HCT116 (cell line): Measurements from ENCODE around the gene INTS6. TPM values are rescaled to one million over a fixed set of nuclear protein-coding genes. Genes with fewer than 3 reads are reported as not detected.

Experiments used
- ATAC-seq: fragments of 200-7000 bp; cut with Tn5 transposase; 2 replicates; pipeline ENCODE4 v1.9.1; 2020; ENCODE audit warnings: mild to moderate bottlenecking, moderate library complexity
- BruUV-seq: library from RNA; stranded (reverse); fragments of 400-500 nt; replicated peaks from 2 replicates; lab custom pipeline; 2021; lab: Mats Ljungman, UMichigan
- CTCF ChIA-PET: fragments of 300-600 bp; sonication (Branson Sonifier 250); formaldehyde crosslinking; loops from one replicate; lab custom pipeline; 2021; ENCODE audit warnings: antibody characterized with exemption; lab: Charles Lee
- POLR2A ChIA-PET: fragments of 300-600, 350-600 bp; sonication (Branson Sonifier 250); formaldehyde crosslinking; loops from one replicate; lab custom pipeline; 2021; ENCODE audit warnings: antibody characterized with exemption; lab: Charles Lee
- RAD21 ChIA-PET, 2 experiments: fragments of 300-600 bp; sonication (Branson Sonifier 250); formaldehyde crosslinking; loops; one replicate each; lab custom pipeline; 2023; ENCODE audit warnings: low total read pairs in 2 of 2; ENCODE audit not compliant: uncharacterized antibody in 2 of 2, unreplicated experiment in 2 of 2, low non-redundant PET in 1 of 2; lab: Charles Lee
- DNase-seq: peaks from one replicate; pipeline ENCODE4 v3.0.0-alpha.2; 2010; ENCODE audit warnings: low read depth, low spot score
- H2AFZ ChIP-seq: fragments of 200-600 bp; shearing (Covaris generic), sonication (generic); 2 replicates; pipeline ENCODE4 v1.6.1; 2017; ENCODE audit warnings: low read depth, mixed run types, mixed read lengths, antibody characterized with exemption, low read length; ENCODE audit not compliant: poor library complexity, severe bottlenecking
- H3K27ac ChIP-seq: 2 replicates; pipeline ENCODE4 v1.5.1; 2012; ENCODE audit warnings: low read depth, low read length
- H3K27me3 ChIP-seq: fragments of 200-600 bp; sonication (generic); 2 replicates; pipeline ENCODE4 v1.6.1; 2016; ENCODE audit warnings: mixed run types, low read length, mixed read lengths; ENCODE audit not compliant: insufficient read depth
- H3K36me3 ChIP-seq, 2 experiments: fragments of 200-500 bp in 1 of 2; fragments of 200-600 bp in 1 of 2; sonication (Bioruptor generic) in 1 of 2; sonication (generic) in 1 of 2; 2 replicates each; pipeline versions ENCODE4 v1.5.1 to v1.6.1; 2014 to 2016; ENCODE audit warnings: low read length in 2 of 2, inconsistent platforms in 1 of 2, mixed read lengths in 1 of 2, mixed run types in 1 of 2; ENCODE audit not compliant: insufficient read depth in 2 of 2, control insufficient read depth in 1 of 2
- H3K4me1 ChIP-seq, 2 experiments: fragments of 200-600 bp in 1 of 2; sonication (generic) in 1 of 2; 2 replicates each; pipeline versions ENCODE4 v1.5.1 to v1.6.1; 2012 to 2017; ENCODE audit warnings: low read length in 2 of 2, inconsistent platforms in 1 of 2, mild to moderate bottlenecking in 1 of 2, mixed read lengths in 1 of 2, mixed run types in 1 of 2, moderate library complexity in 1 of 2; ENCODE audit not compliant: insufficient read depth in 2 of 2, control insufficient read depth in 1 of 2
- H3K4me2 ChIP-seq: fragments of 200-600 bp; sonication (generic); 2 replicates; pipeline ENCODE4 v1.6.1; 2017; ENCODE audit warnings: mixed run types, low read length, mixed read lengths
- H3K4me3 ChIP-seq, 2 experiments: fragments of 200-600 bp in 1 of 2; sonication (generic) in 1 of 2; replicated peaks in 1 of 2; 2 replicates each; pipeline ENCODE4 v1.5.1; 2011 to 2016; ENCODE audit warnings: low read length in 2 of 2, control low read depth in 1 of 2, low read depth in 1 of 2, mild to moderate bottlenecking in 1 of 2, mixed read lengths in 1 of 2, mixed run types in 1 of 2
- H3K79me2 ChIP-seq: fragments of 200-600 bp; sonication (generic); 2 replicates; pipeline ENCODE4 v1.6.1; 2017; ENCODE audit warnings: mild to moderate bottlenecking, mixed run types, low read length, moderate library complexity, mixed read lengths; ENCODE audit not compliant: insufficient read depth
- H3K9ac ChIP-seq: fragments of 200-600 bp; sonication (generic); 2 replicates; pipeline ENCODE4 v1.6.1; 2016; ENCODE audit warnings: low read length, mixed read lengths
- H3K9me2 ChIP-seq: fragments of 200-600 bp; sonication (generic), shearing (Covaris generic); 2 replicates; pipeline ENCODE4 v1.6.1; 2017; ENCODE audit warnings: mixed run types, mild to moderate bottlenecking, moderate library complexity; ENCODE audit not compliant: insufficient read depth
- H3K9me3 ChIP-seq, 2 experiments: fragments of 200-500 bp in 1 of 2; fragments of 200-600 bp in 1 of 2; sonication (Bioruptor generic) in 1 of 2; sonication (generic) in 1 of 2; 2 replicates each; pipeline ENCODE4 v1.6.1; 2014 to 2017; ENCODE audit warnings: low read length in 2 of 2, mixed read lengths in 2 of 2, inconsistent platforms in 1 of 2, low read depth in 1 of 2, mild to moderate bottlenecking in 1 of 2, mixed run types in 1 of 2, moderate library complexity in 1 of 2; ENCODE audit not compliant: control insufficient read depth in 1 of 2, insufficient read depth in 1 of 2
- H4K20me1 ChIP-seq: fragments of 200-600 bp; sonication (generic), shearing (Covaris generic); 2 replicates; pipeline ENCODE4 v1.6.1; 2017; ENCODE audit warnings: mixed run types, mild to moderate bottlenecking, moderate library complexity; ENCODE audit not compliant: insufficient read depth
- CEBPB ChIP-seq: IDR thresholded peaks from 2 replicates; pipeline ENCODE4 v1.6.1; 2012; ENCODE audit warnings: low read depth
- EGR1 ChIP-seq: IDR thresholded peaks from 2 replicates; pipeline ENCODE4 v1.6.1; 2012; ENCODE audit warnings: low read depth
- EZH2 ChIP-seq: fragments of 200-600 bp; sonication (generic); IDR thresholded peaks from 2 replicates; pipeline ENCODE4 v1.6.1; 2017; ENCODE audit warnings: antibody characterized with exemption, mixed run types
- EZH2phosphoT487 ChIP-seq: fragments of 200-600 bp; IDR thresholded peaks from 2 replicates; pipeline ENCODE4 v1.6.1; 2018; ENCODE audit warnings: antibody characterized with exemption, borderline replicate concordance
- FOSL1 ChIP-seq: IDR thresholded peaks from 2 replicates; pipeline ENCODE4 v1.6.1; 2012; ENCODE audit warnings: low read depth
- RAD21 ChIP-seq: IDR thresholded peaks from 2 replicates; pipeline ENCODE4 v1.6.1; 2012; ENCODE audit warnings: low read depth, mild to moderate bottlenecking
- SP1 ChIP-seq: IDR thresholded peaks from 2 replicates; pipeline ENCODE4 v1.6.1; 2012; ENCODE audit warnings: low read depth
- TCF7L2 ChIP-seq: IDR thresholded peaks from 2 replicates; pipeline ENCODE4 v1.7.0; 2011; ENCODE audit warnings: borderline replicate concordance, inconsistent platforms; ENCODE audit not compliant: insufficient read depth, insufficient read length; ENCODE audit errors: extremely low read depth
- YY1 ChIP-seq: IDR thresholded peaks from 2 replicates; pipeline ENCODE4 v1.6.1; 2011; ENCODE audit warnings: low read length, low read depth, moderate library complexity, mild to moderate bottlenecking; ENCODE audit not compliant: insufficient replicate concordance; ENCODE audit errors: extremely low read depth
- intact Hi-C: fragments of 100-400 bp; cut with micrococcal nuclease; formaldehyde crosslinking; loops from 2 replicates; pipeline ENCODE4 v1.10.0; 2022
- total RNA-seq: library from RNA; stranded (reverse); gene quantifications from one replicate; pipeline ENCODE4 v1.2.1, GENCODE V29; 2021; ENCODE audit not compliant: unreplicated experiment
- TF ChIP-seq, protein P1 (sequence below), 3 experiments: fragments of 200-600 bp in 1 of 3; sonication (generic) in 1 of 3; IDR thresholded peaks in 2 of 3; conservative IDR thresholded peaks in 1 of 3; 2 replicates each; pipeline ENCODE4 v1.5.1; 2012 to 2017; ENCODE audit warnings: low read depth in 2 of 3, low read length in 2 of 3, antibody characterized with exemption in 1 of 3, borderline replicate concordance in 1 of 3, control low read depth in 1 of 3, mild to moderate bottlenecking in 1 of 3, mixed read lengths in 1 of 3, mixed run types in 1 of 3, moderate library complexity in 1 of 3; ENCODE audit not compliant: insufficient read depth in 1 of 3
- TF ChIP-seq, protein P2 (sequence below): IDR thresholded peaks from 2 replicates; pipeline ENCODE4 v1.6.1; 2011; ENCODE audit warnings: mild to moderate bottlenecking, low read length, moderate library complexity; ENCODE audit not compliant: insufficient replicate concordance; ENCODE audit errors: extremely low read depth

INTS6 gene
- total RNA-seq, 1 experiment from 2014 or later: 44.7 TPM

DNA sequence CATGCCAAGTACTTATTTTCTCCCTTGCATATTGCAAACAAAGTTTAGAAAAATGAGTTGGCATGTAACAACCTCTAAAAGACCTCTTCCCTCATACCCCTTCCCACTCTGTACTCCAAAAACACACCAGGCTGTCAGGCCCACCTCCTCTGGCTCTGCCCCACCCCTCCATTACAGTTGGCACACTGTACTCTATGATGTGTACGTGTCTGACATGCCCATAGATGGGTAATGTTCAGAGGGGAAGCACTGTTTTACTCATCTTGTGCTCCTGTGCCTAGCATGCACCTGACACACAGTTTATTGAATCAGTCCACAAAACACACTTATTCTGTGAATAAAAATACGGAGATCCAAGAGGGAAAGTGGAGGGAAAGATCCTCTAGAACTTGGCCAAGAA is 67.7 kb downstream of the INTS6 start:
- no peak for DNase-seq
- ChIA-PET RAD21 (no interaction called here), CTCF (no interaction called here), POLR2A (no interaction called here)
- no peaks in the 10 kb centered on the region for H3K9me3 ChIP-seq
- H3K27me3 ChIP-seq: no peaks in the 10 kb centered on the region
- no peak for ATAC-seq
- H3K9ac ChIP-seq: no peak overlapping the region
- BruUV-seq: no TSS peak
- H3K4me1 ChIP-seq: no peaks in the 10 kb centered on the region
- no peaks in the 10 kb centered on the region for H4K20me1 ChIP-seq
- H3K79me2 ChIP-seq: peaks cover 24% of the 10 kb centered on the region
- H3K9me2 ChIP-seq: no peaks in the 10 kb centered on the region
- no peak overlapping the region for H2AFZ ChIP-seq
- H3K4me3 ChIP-seq: no peak overlapping the region
- H3K4me2 ChIP-seq: no peak overlapping the region
- TF ChIP-seq YY1 (no peak), TCF7L2 (no peak), FOSL1 (no peak), EZH2phosphoT487 (no peak)
- H3K27ac ChIP-seq: no peak overlapping the region
- H3K36me3 ChIP-seq: peaks cover 0 to 5% of the 10 kb centered on the region in 2 experiments; a peak in 2 of 4 replicates
- intact Hi-C loops: no loop called here

DNA sequence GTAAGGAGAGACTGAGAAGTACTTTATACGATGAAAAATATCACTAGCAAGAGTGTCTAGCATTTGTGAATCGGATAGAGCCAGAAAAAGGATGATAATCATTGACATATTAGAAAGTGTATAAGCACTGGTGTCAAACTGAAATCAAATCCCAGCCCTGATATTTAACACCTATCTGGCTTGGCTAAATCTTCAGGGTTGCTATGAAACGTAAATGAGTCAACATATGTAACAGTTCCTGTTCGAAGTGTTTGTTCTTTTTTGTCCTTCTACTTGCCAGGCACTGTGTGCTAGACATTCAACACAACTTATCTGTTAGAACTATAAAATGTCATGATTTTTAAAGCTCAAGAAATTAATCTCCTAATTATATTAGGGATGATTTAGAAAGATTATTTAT is 72.6 kb downstream of the INTS6 start:
- peaks cover 7 to 18% of the 10 kb centered on the region in 2 experiments for H3K36me3 ChIP-seq
- no peaks in the 10 kb centered on the region for H3K9me2 ChIP-seq
- TF ChIP-seq EGR1 (no peak), FOSL1 (no peak), CEBPB (no peak), SP1 (no peak), EZH2 (no peak), RAD21 (no peak)
- TF ChIP-seq, protein P1, sequence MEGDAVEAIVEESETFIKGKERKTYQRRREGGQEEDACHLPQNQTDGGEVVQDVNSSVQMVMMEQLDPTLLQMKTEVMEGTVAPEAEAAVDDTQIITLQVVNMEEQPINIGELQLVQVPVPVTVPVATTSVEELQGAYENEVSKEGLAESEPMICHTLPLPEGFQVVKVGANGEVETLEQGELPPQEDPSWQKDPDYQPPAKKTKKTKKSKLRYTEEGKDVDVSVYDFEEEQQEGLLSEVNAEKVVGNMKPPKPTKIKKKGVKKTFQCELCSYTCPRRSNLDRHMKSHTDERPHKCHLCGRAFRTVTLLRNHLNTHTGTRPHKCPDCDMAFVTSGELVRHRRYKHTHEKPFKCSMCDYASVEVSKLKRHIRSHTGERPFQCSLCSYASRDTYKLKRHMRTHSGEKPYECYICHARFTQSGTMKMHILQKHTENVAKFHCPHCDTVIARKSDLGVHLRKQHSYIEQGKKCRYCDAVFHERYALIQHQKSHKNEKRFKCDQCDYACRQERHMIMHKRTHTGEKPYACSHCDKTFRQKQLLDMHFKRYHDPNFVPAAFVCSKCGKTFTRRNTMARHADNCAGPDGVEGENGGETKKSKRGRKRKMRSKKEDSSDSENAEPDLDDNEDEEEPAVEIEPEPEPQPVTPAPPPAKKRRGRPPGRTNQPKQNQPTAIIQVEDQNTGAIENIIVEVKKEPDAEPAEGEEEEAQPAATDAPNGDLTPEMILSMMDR (IDR thresholded peaks at IDR 0.05 in 2 of 3, conservative IDR thresholded peaks at IDR 0.05 in 1 of 3; ENCODE audit: borderline replicate concordance in 1 of 3, insufficient read depth in 1 of 3, low read depth in 2 of 3, low read length in 2 of 3): no peak
- TF ChIP-seq, protein P2, sequence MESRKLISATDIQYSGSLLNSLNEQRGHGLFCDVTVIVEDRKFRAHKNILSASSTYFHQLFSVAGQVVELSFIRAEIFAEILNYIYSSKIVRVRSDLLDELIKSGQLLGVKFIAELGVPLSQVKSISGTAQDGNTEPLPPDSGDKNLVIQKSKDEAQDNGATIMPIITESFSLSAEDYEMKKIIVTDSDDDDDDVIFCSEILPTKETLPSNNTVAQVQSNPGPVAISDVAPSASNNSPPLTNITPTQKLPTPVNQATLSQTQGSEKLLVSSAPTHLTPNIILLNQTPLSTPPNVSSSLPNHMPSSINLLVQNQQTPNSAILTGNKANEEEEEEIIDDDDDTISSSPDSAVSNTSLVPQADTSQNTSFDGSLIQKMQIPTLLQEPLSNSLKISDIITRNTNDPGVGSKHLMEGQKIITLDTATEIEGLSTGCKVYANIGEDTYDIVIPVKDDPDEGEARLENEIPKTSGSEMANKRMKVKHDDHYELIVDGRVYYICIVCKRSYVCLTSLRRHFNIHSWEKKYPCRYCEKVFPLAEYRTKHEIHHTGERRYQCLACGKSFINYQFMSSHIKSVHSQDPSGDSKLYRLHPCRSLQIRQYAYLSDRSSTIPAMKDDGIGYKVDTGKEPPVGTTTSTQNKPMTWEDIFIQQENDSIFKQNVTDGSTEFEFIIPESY: no peak
- no peak overlapping the region for H3K27ac ChIP-seq
- no peaks in the 10 kb centered on the region for H4K20me1 ChIP-seq
- H3K79me2 ChIP-seq: peaks cover 4% of the 10 kb centered on the region; the same call in 1 of the 2 replicates
- intact Hi-C loops: no loop called here
- H3K27me3 ChIP-seq: no peaks in the 10 kb centered on the region
- no TSS peak for BruUV-seq
- DNase-seq: no peak
- ChIA-PET RAD21 (no interaction called here), CTCF (no interaction called here), POLR2A (interaction anchor here (1.2 kb wide), 1 partner anchor 73 kb away, joined by 3 read pairs; no protein-coding TSS in a partner anchor)
- H3K4me3 ChIP-seq: no peak overlapping the region
- H3K4me2 ChIP-seq: no peak overlapping the region
- no peaks in the 10 kb centered on the region for H3K4me1 ChIP-seq
- ATAC-seq: no peak
- H3K9me3 ChIP-seq: no peaks in the 10 kb centered on the region
- no peak overlapping the region for H2AFZ ChIP-seq
- H3K9ac ChIP-seq: no peak overlapping the region
